NCI-H2196 treated with DMSO at 0.1 percent for 48 hours (cell line): ENCODE measurements around the gene TIMP4.

Experiments
- DNase-seq: peaks from one replicate; lab custom pipeline; 2025; ENCODE audit not compliant: unreplicated experiment; lab: John Stamatoyannopoulos, UW

Gene TIMP4

GRCh38 chr3:12107071-12107713, 51.5 kb downstream of the TIMP4 start:
- no peak for DNase-seq
